ENCODE data around the gene INAFM2.
A peak's percentile ranks its signal among the peaks of the same experiment; 100 is the strongest.

INAFM2 gene

GRCh38 chr15:40323239-40323952 lies at the start of gene INAFM2:
Gene INAFM2, plus strand, starts transcription at chr15:40323692. Its CDS starts 364 bp downstream, at chr15:40324056.
- peak within 1 kb of the TSS; percentile 57 for H3K4me3 ChIP-seq (ENCODE audit: low read depth, low read length)
- no peak for TF ChIP-seq CTCF (IDR thresholded peaks at IDR 0.05; ENCODE audit: control insufficient read depth, extremely low read depth, insufficient read depth)
- DNase-seq (ENCODE audit: low read depth): peak; percentile 74

DNA sequence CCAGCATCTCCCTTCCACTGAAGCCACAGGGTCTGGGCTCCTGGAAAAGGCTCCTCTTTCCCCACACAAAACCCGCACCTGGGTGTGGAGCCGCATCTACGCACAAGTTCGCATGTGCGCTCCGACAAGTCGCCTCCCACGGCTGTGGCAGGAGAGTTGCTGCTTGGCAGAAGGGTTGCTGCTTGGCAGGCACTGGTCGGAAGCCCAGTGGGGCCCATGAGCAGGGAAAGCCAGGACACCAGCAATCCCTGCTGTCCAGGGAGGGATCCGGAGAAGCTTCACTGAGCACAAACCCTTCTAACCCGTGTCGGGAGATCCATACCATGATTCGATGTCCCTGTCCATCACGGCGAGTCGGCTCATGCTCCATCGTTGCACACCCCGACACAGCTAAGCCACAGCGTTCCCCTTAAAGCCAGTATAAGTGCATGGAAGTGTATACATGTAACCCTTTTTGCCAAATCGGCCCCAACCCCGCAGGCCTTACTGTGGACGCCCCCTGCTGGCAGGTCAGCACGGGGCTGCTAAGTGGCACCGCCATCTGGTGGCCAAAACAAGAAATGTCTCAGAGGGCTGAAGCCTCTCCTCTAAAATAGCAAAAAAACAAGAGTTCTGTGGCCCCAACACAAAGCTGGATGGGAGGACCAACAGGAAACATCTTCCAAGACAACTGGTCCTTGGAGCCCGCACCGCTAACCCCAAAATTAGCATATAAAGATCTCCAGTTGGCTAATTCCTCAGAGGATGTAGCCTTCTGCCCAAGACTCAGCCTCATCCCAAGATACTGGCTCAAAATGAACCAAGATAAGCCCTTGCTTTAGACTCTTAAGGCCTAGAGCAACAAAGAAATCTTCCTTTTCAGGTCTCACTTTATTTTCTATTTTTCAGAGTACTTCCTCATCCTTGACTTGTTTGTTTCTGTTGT lies 48.9 kb upstream of the INAFM2 start:
- peak; percentile 100 for TF ChIP-seq CTCF (IDR thresholded peaks at IDR 0.05; ENCODE audit: control insufficient read depth, extremely low read depth, insufficient read depth)
- peak; percentile 43 for DNase-seq (ENCODE audit: low read depth)
- H3K4me3 ChIP-seq (ENCODE audit: low read depth, low read length): no peak overlapping the region

DNA sequence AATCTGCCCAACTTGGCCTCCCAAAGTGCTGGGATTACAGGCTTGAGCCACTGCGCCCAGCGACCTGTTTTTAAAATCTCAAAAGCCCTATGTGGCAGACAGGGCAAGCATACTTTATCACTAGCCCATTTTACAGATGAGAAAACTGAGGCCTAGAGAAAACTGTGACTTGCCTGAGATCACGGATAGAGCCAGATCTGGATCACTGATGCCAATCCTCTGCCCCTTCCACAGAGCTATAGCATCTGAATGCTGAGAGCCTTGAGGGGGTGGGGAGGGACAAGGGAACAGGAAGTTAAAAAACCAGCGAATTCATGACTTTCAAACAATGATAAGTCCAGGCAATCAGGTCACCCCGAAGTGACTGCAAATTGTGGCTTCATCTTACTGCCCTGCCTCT lies 48.0 kb upstream of the INAFM2 start:
- DNase-seq (ENCODE audit: low read depth): no peak
- no peak for TF ChIP-seq CTCF (IDR thresholded peaks at IDR 0.05; ENCODE audit: control insufficient read depth, extremely low read depth, insufficient read depth)
- H3K4me3 ChIP-seq (ENCODE audit: low read depth, low read length): no peak overlapping the region

- DNase-seq (ENCODE audit: low read depth): no peak
- H3K4me3 ChIP-seq (ENCODE audit: low read depth, low read length): no peak overlapping the region
- no peak for TF ChIP-seq CTCF (IDR thresholded peaks at IDR 0.05; ENCODE audit: control insufficient read depth, extremely low read depth, insufficient read depth)
These were observed 47.5 kb upstream of the INAFM2 start for GRCh38 chr15:40275954-40276353.

DNA sequence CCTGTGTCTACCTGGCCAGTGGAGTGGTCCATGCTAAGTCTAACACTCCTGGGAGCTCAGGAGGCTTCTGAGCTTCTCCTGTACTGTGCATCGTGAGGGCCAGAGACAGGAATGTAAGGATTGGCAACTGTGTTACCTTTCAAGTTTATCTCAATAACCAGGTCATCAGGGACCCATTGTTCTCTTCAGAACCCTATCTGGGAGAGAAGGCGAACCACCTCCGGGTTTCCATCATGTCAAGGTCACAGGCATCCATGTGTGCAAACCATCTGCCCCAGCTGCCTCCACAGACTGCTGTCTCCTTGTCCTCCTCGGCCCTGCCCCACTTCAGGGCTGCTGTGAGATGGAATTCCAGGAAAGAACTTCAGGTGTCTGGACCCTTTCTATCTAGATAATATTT lies 46.6 kb upstream of the INAFM2 start:
- H3K4me3 ChIP-seq (ENCODE audit: low read depth, low read length): no peak overlapping the region
- DNase-seq (ENCODE audit: low read depth): no peak
- TF ChIP-seq CTCF (IDR thresholded peaks at IDR 0.05; ENCODE audit: control insufficient read depth, extremely low read depth, insufficient read depth): no peak

GRCh38 chr15:40277471-40277870 lies 46.0 kb upstream of the INAFM2 start:
- no peak overlapping the region for H3K4me3 ChIP-seq (ENCODE audit: low read depth, low read length)
- TF ChIP-seq CTCF (IDR thresholded peaks at IDR 0.05; ENCODE audit: control insufficient read depth, extremely low read depth, insufficient read depth): no peak
- no peak for DNase-seq (ENCODE audit: low read depth)
